HepG2 (cell line): Measurements from ENCODE around the gene SNAP47.

Source experiments
- PHF5A ChIP-seq: IDR thresholded peaks from one replicate; pipeline ENCODE4 v1.6.1; 2018; ENCODE audit warnings: low read depth, missing genetic modification reagents; ENCODE audit not compliant: unreplicated experiment
- TF ChIP-seq, protein P1 (sequence below): sonication (generic); formaldehyde crosslinking; IDR thresholded peaks from 2 replicates; pipeline ENCODE4 v1.5.0; 2020; ENCODE audit warnings: mild to moderate bottlenecking, missing genetic modification reagents, moderate library complexity

DNA sequence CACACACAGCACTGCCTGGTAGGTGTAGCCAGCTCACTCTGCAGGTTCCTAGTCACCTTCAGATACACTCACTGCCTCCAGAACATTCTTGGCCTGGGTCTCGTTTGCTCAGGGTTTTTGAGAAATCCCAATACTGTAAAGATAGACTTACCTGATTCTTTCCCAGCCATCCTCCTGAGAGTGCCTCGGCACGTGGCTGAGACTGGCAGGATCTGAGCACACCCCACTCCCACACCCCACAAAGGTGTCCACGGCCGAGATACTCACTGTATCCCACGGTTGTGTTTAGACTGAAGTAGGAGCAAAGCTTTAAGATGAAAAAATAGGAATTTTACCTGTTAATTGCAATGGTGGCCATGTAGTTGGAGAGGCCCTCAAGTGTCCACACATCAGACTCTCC is 33.4 kb downstream of the SNAP47 start:
- TF ChIP-seq, protein P1, sequence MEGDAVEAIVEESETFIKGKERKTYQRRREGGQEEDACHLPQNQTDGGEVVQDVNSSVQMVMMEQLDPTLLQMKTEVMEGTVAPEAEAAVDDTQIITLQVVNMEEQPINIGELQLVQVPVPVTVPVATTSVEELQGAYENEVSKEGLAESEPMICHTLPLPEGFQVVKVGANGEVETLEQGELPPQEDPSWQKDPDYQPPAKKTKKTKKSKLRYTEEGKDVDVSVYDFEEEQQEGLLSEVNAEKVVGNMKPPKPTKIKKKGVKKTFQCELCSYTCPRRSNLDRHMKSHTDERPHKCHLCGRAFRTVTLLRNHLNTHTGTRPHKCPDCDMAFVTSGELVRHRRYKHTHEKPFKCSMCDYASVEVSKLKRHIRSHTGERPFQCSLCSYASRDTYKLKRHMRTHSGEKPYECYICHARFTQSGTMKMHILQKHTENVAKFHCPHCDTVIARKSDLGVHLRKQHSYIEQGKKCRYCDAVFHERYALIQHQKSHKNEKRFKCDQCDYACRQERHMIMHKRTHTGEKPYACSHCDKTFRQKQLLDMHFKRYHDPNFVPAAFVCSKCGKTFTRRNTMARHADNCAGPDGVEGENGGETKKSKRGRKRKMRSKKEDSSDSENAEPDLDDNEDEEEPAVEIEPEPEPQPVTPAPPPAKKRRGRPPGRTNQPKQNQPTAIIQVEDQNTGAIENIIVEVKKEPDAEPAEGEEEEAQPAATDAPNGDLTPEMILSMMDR (CRISPR knock-in tag) = no peak
- TF ChIP-seq PHF5A = no peak
